Right cardiac atrium (tissue), 5 donors: ENCODE data around the gene RBM4B. TPM values are rescaled to one million over a fixed set of nuclear protein-coding genes. Genes with fewer than 3 reads are reported as not detected.
"Not testable (repeated sequence)": the region's sequence is repeated elsewhere in the genome, so short reads cannot be mapped to it uniquely, and the experiment has no call there.

ENCODE experiments used
- ATAC-seq, 2 donors: fragments of 200-7000 bp; cut with Tn5 transposase; one replicate each; pipeline versions ENCODE4 v1.8.0 to v1.9.1; 2020; ENCODE audit warnings: moderate library complexity in 2 of 2, mild to moderate bottlenecking in 1 of 2
- DNase-seq, 3 donors: peaks; one replicate each; pipeline ENCODE4 v3.0.0-alpha.2; 2020
- H3K27ac ChIP-seq: one replicate; pipeline ENCODE4 v1.5.1; 2013; ENCODE audit warnings: mild to moderate bottlenecking, low read length, control low read depth, moderate library complexity
- H3K27me3 ChIP-seq: one replicate; pipeline ENCODE4 v1.6.1; 2013; ENCODE audit not compliant: control insufficient read depth, insufficient read depth
- H3K4me1 ChIP-seq: one replicate; pipeline ENCODE4 v1.6.1; 2013; ENCODE audit warnings: low read length; ENCODE audit not compliant: control insufficient read depth, insufficient read depth
- H3K4me3 ChIP-seq: one replicate; pipeline ENCODE4 v1.5.1; 2013; ENCODE audit warnings: low read length, control low read depth
- H3K9me3 ChIP-seq: one replicate; pipeline ENCODE4 v1.6.1; 2013; ENCODE audit warnings: low read length; ENCODE audit not compliant: control insufficient read depth
- WGBS: extraction: QIAGEN DNeasy Blood & Tissue Kit; methylation state at CpG from one replicate; pipeline ENCODE4 v1.1.7; 2013; 5-methylcytosine and 5-hydroxymethylcytosine counted together
- intact Hi-C, 4 donors: fragments of 100-400 bp; cut with DNase I; formaldehyde crosslinking; loops; one replicate each; pipeline versions ENCODE4 v1.11.0 to v1.14.0; 2022 to 2023
- long read RNA-seq, 4 donors: library from polyadenylated mRNA; unstranded; transcript quantifications; one replicate each; pipeline ENCODE4 v2.0.0, GENCODE V29; 2020 to 2021
- polyA plus RNA-seq: library from polyadenylated mRNA; stranded (reverse); fragments of 200-250 nt; gene quantifications from one replicate; pipeline ENCODE4 v1.2.3, GENCODE V29; 2013
- total RNA-seq, 4 donors: library from RNA; stranded (reverse); fragmentation: NEBNext Ultra II Directional; extraction: Animal tissue kit (Norgen Biotek cat#: 25700); gene quantifications; one replicate each; pipeline ENCODE4 v1.2.1, GENCODE V29; 2021
- donor health status: healthy with polysubstance abuse.
- donor health status: DM: no; HTN: yes; CAD: no.
- donor health status: DM: no; HTN: no; CAD: no.
- donor health status: DM: no; HTN: yes; CAD: no; lungs with severe emphysema.
- donor health status: DM: yes; HTN: yes; CAD: no.

RBM4B gene
- total RNA-seq (10 to 100 TPM in 3 of 4 donors, 1 to 10 TPM in 1; 9.0 to 15.7 (median 12.2) TPM), polyA plus RNA-seq (11.5 TPM)
- long read RNA-seq, donor 1, transcript RBM4B-201 (4 exons, 1,840 nt): major isoform, 19 of 42 reads
- long read RNA-seq, donor 1, transcript RBM4B-206 (2 exons, 1,646 nt): minor isoform, 8 of 42 reads
- long read RNA-seq, donor 1, partial matches to known transcripts: 2 of 42 reads
- long read RNA-seq, donor 1, other reads (novel, unspliced or antisense): 12 of 42 reads
- long read RNA-seq, donor 2, transcript RBM4B-201 (4 exons, 1,840 nt): major isoform, 8 of 13 reads
- long read RNA-seq, donor 2, partial matches to known transcripts: 0 of 13 reads
- long read RNA-seq, donor 2, other reads (novel, unspliced or antisense): 2 of 13 reads
- long read RNA-seq, donor 3, transcript RBM4B-201 (4 exons, 1,840 nt): major isoform, 24 of 49 reads
- long read RNA-seq, donor 3, transcript RBM4B-206 (2 exons, 1,646 nt): minor isoform, 11 of 49 reads
- long read RNA-seq, donor 3, partial matches to known transcripts: 9 of 49 reads
- long read RNA-seq, donor 3, other reads (novel, unspliced or antisense): 5 of 49 reads
- long read RNA-seq, donor 4, transcript RBM4B-201 (4 exons, 1,840 nt): major isoform, 11 of 13 reads
- long read RNA-seq, donor 4, partial matches to known transcripts: 0 of 13 reads
- long read RNA-seq, donor 4, other reads (novel, unspliced or antisense): 2 of 13 reads

DNA sequence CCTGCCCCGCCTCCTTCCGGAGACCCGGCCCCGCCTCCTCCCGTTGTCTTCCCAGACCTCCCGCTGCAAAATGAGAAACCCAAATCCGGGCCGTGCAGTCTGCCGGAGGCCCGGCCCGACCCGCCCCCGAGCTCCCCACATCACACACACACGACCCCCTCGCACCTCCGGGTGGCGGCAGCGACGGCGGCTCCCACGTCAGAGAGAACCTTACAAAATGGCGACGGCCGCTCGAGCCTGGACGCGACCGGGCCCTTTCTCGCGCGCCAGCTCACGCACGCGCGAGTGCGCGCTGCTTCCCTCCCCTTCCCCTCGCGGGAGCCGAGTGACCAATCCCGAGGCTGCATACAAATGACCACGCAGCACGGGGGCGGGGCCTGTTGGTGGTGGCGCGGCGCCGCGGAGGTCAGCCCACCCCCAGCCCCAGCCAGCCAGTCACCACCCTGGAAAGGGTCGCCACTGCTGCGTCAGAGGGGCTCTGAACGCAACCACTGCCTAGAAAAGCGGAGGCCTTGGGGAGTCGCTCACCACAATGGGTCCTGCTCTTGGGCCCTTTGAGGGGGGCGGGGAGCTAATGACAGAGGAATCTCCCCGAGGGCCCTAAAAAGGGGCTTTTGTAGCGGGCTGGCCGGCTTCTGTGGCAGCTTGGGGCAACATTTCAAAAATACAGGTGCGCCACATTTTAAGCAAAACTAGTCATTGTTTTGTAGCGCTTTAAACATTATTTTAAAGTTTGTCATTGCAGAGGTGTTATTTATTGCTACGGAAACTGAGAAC lies at the start of gene RBM4B:
Gene RBM4B (minus strand): TSS at position 289 of the 777 bp plus-strand sequence. CDS start 808 bp downstream, outside the sequence.
- peak; percentile 99 for ATAC-seq
- DNase-seq: peak; percentile 98 to 99 (median 99)
- Histone ChIP-seq H3K9me3 (no peaks in the 10 kb centered on the region), H3K4me1 (peaks cover 5% of the 10 kb centered on the region), H3K27me3 (no peaks in the 10 kb centered on the region), H3K27ac (peak within 1 kb of the TSS; percentile 93), H3K4me3 (peak within 1 kb of the TSS; percentile 59)
- intact Hi-C loops: loop anchor here in 3 of 4 donors (1.0 to 10.0 kb wide), 6 partner anchors 53 to 270 kb away; partner anchors contain the start of genes CCDC87 (in 2 of the 3) and CCS (in 2 of the 3)
- under 1% methylated on average over 61 of the region's 61 CpGs for WGBS

DNA sequence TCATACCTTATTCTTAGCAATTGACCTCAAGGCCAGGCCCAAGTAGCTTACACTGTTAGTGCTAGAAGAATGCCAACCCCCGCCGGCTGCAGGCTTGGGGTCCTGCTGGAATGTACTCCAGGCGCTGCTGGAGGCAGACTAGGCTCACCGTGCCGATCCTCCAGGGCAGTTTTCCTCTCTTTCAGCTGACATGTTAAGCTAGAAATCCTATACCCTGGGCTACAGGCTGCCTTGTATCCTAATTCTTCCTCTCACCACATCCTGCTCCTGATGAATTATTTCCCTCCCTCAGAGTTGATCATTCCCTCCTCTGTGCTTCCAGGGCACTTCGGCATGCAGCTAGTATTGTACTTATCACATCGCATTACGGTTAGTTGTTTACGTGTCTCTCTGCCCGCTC lies 48.0 kb upstream of the RBM4B start:
- no peak overlapping the region for H3K4me3 ChIP-seq
- 55% methylated on average over 10 of the region's 10 CpGs for WGBS
- H3K4me1 ChIP-seq: peaks cover 4% of the 10 kb centered on the region
- no peaks in the 10 kb centered on the region for H3K9me3 ChIP-seq
- intact Hi-C loops: no loop called here
- no peak for ATAC-seq
- DNase-seq: no peak
- no peak overlapping the region for H3K27ac ChIP-seq
- H3K27me3 ChIP-seq: no peaks in the 10 kb centered on the region

DNA sequence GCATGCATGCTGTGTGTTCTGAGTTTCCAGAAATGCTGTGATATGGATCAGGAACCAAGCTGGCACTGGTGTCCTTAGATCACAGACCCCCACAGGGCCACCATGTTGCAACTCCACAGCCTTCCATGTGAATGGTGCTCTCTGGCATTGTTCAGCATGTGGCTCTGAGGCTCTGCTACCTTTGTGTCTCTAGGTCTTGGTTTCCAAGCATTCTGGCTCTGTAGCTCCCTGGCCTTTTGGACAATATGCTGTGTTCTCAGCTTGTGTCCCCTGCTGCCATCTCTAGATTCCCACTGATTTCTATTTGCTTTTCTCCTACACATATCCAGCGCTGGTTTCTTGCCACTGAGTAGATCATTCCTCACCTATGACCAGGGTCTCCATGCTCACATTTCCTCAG lies 47.4 kb upstream of the RBM4B start:
- H3K4me3 ChIP-seq: no peak overlapping the region

DNA sequence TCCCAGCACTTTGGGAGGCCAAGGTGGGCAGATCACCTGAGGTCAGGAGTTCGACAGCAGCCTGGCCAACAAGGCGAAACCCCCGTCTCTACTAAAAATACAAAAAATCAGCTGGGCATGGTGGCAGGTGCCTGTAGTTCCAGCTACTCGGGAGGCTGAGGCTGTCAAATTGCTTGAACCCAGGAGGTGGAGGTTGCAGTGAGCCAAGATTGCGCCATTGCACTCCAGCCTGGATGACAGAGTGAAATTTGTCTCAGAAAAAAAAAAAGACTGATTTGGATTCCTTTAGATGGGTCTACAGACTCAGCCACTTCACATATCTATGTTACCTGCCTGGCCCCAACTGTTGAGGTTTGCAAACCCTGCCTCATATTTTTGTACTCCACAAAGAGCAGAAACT lies 46.5 kb upstream of the RBM4B start:
- DNase-seq, H3K27me3 ChIP-seq, H3K27ac ChIP-seq, H3K4me3 ChIP-seq, intact Hi-C loops, H3K9me3 ChIP-seq, H3K4me1 ChIP-seq, ATAC-seq: not testable (repeated sequence)
- WGBS: 95% methylated on average over 5 of the region's 5 CpGs

More for the DNA sequence above, 47.4 kb upstream of the RBM4B start:
- no peak for DNase-seq
- Histone ChIP-seq H3K4me1 (peaks cover 4% of the 10 kb centered on the region), H3K27me3 (no peaks in the 10 kb centered on the region), H3K9me3 (no peaks in the 10 kb centered on the region), H3K27ac (no peak overlapping the region)
- intact Hi-C loops: no loop called here
- 98% methylated on average over 1 of the region's 1 CpG for WGBS
- ATAC-seq: no peak

DNA sequence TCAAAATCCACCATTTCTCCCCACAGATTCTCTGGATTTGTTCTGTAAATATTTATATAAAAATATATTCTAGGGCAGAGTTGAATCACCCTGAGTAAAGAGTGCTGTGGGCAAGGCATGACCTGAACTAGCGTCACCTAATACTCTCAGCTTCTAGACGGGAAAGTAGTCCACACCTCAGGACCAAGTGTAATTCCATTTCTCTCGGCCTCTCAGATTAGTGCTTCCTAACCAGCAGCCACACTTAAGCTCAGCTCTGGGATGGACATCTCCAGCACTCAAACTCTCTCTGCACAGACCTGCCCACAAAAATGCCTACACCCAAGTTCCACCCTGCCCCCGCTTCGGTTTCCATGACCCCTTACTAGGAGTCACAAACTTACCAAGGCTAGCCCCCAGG lies 46.0 kb upstream of the RBM4B start:
- ATAC-seq: no peak
- WGBS: 95% methylated on average over 5 of the region's 5 CpGs
- Histone ChIP-seq H3K4me1 (peaks cover 4% of the 10 kb centered on the region), H3K4me3 (no peak overlapping the region), H3K27me3 (no peaks in the 10 kb centered on the region), H3K9me3 (no peaks in the 10 kb centered on the region), H3K27ac (no peak overlapping the region)
- DNase-seq: no peak
- intact Hi-C loops: no loop called here

GRCh38 chr11:66722745-66723651 lies 45.3 kb upstream of the RBM4B start:
- peaks cover 4% of the 10 kb centered on the region for H3K4me1 ChIP-seq
- DNase-seq (no peak), ATAC-seq (no peak)
- H3K27ac ChIP-seq: no peak overlapping the region
- no peaks in the 10 kb centered on the region for H3K27me3 ChIP-seq
- no peaks in the 10 kb centered on the region for H3K9me3 ChIP-seq
- WGBS: 94% methylated on average over 16 of the region's 16 CpGs
- intact Hi-C loops: no loop called here
- H3K4me3 ChIP-seq: no peak overlapping the region

DNA sequence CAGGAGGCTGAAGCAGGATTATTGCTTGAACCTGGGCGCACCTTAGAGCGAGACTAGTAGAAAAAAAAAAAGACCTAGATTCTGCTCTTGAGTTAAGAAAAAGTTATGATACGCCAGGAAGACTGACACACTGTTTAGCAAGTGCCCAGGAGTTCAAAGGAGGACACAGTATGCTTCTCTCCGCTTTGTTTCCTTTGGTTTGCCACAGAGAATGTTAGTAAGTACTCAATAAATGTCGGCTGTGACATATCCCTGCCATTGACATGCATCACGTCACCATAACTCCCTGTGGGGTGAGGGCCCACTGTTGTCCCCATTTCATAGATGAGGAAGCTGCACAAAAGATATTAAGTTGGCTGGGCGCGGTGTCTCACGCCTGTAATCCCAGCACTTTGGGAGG lies 44.3 kb upstream of the RBM4B start:
- no peak overlapping the region for H3K27ac ChIP-seq
- no peaks in the 10 kb centered on the region for H3K4me1 ChIP-seq
- 98% methylated on average over 9 of the region's 9 CpGs for WGBS
- intact Hi-C loops: no loop called here
- no peak overlapping the region for H3K4me3 ChIP-seq
- no peaks in the 10 kb centered on the region for H3K27me3 ChIP-seq
- DNase-seq (no peak), ATAC-seq (no peak)
- no peaks in the 10 kb centered on the region for H3K9me3 ChIP-seq

DNA sequence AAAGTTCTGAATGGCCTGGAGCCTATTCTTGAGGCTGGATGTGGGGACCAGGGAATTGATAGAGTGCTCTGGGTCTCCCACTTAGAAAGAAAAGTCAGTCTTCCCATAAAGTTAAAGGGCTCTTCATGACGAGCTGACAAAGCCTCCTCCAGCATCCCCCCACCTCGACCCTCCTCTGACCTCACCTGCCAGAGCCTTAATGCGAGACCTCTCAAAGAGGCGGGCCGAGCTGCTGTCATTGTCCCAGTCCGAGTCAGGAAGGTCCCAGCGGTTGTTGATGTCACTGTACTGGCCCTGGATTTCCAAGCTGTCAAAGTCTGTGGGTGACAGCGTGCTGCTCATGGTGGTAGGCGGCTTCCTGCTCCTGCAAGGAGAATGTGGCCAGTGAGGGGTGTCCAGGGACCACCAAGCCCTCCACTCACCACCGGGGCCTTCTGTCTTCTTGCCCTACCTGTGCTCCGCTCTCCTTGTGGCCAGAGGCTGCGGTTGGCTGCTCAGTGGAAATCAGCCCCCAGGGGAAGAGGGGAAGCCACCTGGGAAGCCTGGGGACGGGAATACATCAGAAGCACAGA lies 43.3 kb upstream of the RBM4B start:
- WGBS: 88% methylated on average over 13 of the region's 13 CpGs
- H3K9me3 ChIP-seq: no peaks in the 10 kb centered on the region
- no peak for DNase-seq
- no peaks in the 10 kb centered on the region for H3K27me3 ChIP-seq
- no peak overlapping the region for H3K4me3 ChIP-seq
- H3K27ac ChIP-seq: no peak overlapping the region
- ATAC-seq: no peak
- intact Hi-C loops: no loop called here
- no peaks in the 10 kb centered on the region for H3K4me1 ChIP-seq

DNA sequence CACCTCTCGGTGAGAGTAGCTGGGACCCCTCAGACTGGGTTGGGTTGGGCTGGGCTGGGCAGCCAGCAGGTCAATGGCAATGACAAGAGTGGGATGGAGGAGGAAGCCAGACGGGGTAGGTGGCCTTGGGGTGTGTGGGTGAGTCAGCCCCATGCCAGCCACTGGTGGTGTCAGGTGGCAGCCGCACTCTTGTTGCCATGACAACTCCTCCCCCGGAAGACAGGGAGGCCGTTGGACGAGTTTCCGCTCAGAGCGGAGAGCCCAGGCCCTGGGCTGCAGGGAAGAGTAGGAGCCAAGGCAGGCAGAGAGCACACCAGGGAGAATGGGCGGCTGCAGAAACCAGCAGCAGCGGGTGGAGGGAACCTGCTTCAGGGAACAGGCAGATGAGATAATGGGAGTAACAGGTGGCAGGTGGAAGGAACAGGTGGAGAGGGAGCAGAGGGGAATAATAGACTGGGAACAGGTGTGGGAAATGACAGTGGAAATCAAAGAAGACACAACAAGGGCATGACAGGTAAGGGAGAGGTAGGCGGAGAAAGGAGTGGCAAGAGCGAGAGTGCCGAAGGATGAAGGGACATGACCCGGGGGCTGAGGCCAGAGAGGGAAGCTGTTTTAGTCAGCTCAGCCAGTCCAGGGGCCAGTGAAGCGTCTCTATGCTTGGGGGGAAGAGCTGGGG lies 42.7 kb upstream of the RBM4B start:
- intact Hi-C loops: no loop called here
- DNase-seq (no peak), ATAC-seq (no peak)
- Histone ChIP-seq H3K4me1 (no peaks in the 10 kb centered on the region), H3K27ac (no peak overlapping the region), H3K9me3 (no peaks in the 10 kb centered on the region), H3K4me3 (no peak overlapping the region), H3K27me3 (no peaks in the 10 kb centered on the region)
- 81% methylated on average over 15 of the region's 15 CpGs for WGBS
